ENCODE measurements around the gene CD38.

DNA sequence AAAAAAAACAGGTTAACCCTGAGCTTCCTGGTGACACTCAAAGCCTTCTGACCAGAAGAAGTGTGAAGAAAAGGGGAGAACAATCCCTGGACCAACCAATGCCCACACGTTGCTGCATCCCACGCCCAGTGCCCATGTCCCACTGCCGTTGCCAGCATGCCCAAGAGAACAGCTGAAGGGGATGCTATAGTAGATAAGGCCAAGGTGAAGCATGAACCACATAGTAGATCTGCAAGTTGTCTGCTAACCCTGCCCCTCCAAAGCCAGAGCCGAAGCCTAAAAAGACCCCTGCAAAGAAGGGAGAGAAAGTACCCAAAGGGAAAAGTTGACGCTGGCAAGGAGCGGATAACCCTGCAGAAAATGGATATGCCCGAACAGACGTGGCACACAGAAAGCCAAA lies 11.3 kb upstream of the CD38 start:
- TF ChIP-seq, protein P1, sequence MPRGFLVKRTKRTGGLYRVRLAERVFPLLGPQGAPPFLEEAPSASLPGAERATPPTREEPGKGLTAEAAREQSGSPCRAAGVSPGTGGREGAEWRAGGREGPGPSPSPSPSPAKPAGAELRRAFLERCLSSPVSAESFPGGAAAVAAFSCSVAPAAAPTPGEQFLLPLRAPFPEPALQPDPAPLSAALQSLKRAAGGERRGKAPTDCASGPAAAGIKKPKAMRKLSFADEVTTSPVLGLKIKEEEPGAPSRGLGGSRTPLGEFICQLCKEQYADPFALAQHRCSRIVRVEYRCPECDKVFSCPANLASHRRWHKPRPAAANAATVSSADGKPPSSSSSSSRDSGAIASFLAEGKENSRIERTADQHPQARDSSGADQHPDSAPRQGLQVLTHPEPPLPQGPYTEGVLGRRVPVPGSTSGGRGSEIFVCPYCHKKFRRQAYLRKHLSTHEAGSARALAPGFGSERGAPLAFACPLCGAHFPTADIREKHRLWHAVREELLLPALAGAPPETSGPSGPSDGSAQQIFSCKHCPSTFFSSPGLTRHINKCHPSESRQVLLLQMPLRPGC (tag by site-specific recombination; IDR thresholded peaks at IDR 0.05), result no peak
- TF ChIP-seq, protein P2, sequence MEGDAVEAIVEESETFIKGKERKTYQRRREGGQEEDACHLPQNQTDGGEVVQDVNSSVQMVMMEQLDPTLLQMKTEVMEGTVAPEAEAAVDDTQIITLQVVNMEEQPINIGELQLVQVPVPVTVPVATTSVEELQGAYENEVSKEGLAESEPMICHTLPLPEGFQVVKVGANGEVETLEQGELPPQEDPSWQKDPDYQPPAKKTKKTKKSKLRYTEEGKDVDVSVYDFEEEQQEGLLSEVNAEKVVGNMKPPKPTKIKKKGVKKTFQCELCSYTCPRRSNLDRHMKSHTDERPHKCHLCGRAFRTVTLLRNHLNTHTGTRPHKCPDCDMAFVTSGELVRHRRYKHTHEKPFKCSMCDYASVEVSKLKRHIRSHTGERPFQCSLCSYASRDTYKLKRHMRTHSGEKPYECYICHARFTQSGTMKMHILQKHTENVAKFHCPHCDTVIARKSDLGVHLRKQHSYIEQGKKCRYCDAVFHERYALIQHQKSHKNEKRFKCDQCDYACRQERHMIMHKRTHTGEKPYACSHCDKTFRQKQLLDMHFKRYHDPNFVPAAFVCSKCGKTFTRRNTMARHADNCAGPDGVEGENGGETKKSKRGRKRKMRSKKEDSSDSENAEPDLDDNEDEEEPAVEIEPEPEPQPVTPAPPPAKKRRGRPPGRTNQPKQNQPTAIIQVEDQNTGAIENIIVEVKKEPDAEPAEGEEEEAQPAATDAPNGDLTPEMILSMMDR (tag by site-specific recombination; IDR thresholded peaks at IDR 0.05), result no peak
- TF ChIP-seq, protein P3, sequence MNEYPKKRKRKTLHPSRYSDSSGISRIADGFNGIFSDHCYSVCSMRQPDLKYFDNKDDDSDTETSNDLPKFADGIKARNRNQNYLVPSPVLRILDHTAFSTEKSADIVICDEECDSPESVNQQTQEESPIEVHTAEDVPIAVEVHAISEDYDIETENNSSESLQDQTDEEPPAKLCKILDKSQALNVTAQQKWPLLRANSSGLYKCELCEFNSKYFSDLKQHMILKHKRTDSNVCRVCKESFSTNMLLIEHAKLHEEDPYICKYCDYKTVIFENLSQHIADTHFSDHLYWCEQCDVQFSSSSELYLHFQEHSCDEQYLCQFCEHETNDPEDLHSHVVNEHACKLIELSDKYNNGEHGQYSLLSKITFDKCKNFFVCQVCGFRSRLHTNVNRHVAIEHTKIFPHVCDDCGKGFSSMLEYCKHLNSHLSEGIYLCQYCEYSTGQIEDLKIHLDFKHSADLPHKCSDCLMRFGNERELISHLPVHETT (tag by site-specific recombination; IDR thresholded peaks at IDR 0.05), result no peak
- TF ChIP-seq, protein P4, sequence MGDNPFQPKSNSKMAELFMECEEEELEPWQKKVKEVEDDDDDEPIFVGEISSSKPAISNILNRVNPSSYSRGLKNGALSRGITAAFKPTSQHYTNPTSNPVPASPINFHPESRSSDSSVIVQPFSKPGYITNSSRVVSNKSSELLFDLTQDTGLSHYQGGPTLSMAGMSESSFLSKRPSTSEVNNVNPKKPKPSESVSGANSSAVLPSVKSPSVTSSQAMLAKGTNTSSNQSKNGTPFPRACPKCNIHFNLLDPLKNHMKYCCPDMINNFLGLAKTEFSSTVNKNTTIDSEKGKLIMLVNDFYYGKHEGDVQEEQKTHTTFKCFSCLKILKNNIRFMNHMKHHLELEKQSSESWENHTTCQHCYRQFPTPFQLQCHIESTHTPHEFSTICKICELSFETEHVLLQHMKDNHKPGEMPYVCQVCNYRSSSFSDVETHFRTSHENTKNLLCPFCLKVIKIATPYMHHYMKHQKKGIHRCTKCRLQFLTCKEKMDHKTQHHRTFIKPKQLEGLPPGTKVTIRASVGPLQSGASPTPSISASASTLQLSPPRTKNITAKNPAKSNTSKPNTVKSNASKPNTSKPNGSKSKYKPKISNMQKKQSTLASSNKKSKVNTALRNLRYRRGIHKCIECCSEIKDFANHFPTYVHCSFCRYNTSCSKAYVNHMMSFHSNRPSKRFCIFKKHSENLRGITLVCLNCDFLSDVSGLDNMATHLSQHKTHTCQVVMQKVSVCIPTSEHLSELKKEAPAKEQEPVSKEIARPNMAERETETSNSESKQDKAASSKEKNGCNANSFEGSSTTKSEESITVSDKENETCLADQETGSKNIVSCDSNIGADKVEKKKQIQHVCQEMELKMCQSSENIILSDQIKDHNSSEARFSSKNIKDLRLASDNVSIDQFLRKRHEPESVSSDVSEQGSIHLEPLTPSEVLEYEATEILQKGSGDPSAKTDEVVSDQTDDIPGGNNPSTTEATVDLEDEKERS (tag by site-specific recombination; IDR thresholded peaks at IDR 0.05), result no peak
- TF ChIP-seq, protein P5, sequence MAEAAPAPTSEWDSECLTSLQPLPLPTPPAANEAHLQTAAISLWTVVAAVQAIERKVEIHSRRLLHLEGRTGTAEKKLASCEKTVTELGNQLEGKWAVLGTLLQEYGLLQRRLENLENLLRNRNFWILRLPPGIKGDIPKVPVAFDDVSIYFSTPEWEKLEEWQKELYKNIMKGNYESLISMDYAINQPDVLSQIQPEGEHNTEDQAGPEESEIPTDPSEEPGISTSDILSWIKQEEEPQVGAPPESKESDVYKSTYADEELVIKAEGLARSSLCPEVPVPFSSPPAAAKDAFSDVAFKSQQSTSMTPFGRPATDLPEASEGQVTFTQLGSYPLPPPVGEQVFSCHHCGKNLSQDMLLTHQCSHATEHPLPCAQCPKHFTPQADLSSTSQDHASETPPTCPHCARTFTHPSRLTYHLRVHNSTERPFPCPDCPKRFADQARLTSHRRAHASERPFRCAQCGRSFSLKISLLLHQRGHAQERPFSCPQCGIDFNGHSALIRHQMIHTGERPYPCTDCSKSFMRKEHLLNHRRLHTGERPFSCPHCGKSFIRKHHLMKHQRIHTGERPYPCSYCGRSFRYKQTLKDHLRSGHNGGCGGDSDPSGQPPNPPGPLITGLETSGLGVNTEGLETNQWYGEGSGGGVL (tag by site-specific recombination; IDR thresholded peaks at IDR 0.05), result no peak
- TF ChIP-seq ZNF76 (tag by site-specific recombination; IDR thresholded peaks at IDR 0.05; ENCODE audit: borderline replicate concordance, low read depth) (no peak), MEIS1 (CRISPR knock-in tag; IDR thresholded peaks at IDR 0.05; ENCODE audit: borderline replicate concordance) (no peak), ZNF223 (tag by site-specific recombination; IDR thresholded peaks at IDR 0.05) (no peak)
- TF ChIP-seq, protein P6, sequence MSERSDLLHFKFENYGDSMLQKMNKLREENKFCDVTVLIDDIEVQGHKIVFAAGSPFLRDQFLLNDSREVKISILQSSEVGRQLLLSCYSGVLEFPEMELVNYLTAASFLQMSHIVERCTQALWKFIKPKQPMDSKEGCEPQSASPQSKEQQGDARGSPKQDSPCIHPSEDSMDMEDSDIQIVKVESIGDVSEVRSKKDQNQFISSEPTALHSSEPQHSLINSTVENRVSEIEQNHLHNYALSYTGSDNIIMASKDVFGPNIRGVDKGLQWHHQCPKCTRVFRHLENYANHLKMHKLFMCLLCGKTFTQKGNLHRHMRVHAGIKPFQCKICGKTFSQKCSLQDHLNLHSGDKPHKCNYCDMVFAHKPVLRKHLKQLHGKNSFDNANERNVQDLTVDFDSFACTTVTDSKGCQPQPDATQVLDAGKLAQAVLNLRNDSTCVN (tag by site-specific recombination; optimal IDR thresholded peaks at IDR 0.05), result no peak
- TF ChIP-seq, protein P7, sequence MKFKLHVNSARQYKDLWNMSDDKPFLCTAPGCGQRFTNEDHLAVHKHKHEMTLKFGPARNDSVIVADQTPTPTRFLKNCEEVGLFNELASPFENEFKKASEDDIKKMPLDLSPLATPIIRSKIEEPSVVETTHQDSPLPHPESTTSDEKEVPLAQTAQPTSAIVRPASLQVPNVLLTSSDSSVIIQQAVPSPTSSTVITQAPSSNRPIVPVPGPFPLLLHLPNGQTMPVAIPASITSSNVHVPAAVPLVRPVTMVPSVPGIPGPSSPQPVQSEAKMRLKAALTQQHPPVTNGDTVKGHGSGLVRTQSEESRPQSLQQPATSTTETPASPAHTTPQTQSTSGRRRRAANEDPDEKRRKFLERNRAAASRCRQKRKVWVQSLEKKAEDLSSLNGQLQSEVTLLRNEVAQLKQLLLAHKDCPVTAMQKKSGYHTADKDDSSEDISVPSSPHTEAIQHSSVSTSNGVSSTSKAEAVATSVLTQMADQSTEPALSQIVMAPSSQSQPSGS (tag by site-specific recombination; IDR thresholded peaks at IDR 0.05; ENCODE audit: low read depth), result no peak

Measured in HEK293 (cell line).